Limb (tissue), 2 donors: ENCODE results near the gene CARD19.

Experiments used
- DNase-seq, 2 donors: peaks; one replicate each; pipeline ENCODE4 v3.0.0-alpha.2; 2016; ENCODE audit errors: extremely low spot score in 2 of 2

CARD19 gene

DNA sequence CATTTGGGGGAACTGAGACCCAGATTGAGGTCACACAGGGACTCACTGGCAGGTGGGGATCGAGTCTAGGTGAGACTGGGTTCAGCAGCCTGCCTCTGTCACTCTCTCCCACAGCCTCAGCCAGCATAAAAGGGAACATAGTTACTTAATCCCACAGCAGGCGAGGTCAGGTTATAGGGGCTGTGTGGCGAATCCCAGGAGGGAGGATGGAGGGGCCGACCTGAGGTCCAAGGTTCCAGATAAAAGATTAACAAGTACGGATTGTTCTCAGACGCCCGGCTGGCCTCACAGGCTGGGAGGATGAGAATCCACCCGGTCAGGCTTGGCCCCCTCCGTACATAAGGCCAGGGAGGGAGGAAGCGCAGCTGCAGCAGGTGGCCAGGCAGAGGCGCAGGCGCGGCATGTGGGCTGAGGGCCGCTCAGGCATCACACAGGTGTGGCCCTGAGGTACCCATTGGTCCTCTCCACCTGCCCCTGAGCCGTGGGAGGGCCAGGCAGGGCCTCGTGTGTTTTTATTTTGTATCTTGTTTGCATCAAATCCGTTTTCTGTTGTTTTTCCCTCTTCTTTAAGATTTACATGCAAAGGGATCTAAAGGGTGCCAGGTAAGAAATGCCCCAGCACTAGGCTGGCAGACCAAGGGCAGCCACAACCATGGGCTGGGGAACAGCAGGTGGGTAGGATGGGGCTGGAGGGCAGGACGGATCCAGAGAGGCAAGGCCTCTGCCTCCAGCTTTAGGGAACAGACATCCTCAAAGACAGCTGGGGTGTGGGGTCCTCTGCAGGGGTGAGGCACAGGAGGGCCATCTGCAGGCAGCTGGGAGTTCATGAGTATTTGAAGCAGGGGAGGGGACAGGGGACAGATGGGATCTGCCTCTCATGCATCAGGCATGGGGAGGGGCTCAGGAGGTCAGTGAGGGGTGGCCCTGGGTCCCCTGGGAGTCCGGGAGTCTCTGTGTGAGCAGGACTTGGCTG is 33.9 kb upstream of the CARD19 start:
- DNase-seq, result no peak

DNA sequence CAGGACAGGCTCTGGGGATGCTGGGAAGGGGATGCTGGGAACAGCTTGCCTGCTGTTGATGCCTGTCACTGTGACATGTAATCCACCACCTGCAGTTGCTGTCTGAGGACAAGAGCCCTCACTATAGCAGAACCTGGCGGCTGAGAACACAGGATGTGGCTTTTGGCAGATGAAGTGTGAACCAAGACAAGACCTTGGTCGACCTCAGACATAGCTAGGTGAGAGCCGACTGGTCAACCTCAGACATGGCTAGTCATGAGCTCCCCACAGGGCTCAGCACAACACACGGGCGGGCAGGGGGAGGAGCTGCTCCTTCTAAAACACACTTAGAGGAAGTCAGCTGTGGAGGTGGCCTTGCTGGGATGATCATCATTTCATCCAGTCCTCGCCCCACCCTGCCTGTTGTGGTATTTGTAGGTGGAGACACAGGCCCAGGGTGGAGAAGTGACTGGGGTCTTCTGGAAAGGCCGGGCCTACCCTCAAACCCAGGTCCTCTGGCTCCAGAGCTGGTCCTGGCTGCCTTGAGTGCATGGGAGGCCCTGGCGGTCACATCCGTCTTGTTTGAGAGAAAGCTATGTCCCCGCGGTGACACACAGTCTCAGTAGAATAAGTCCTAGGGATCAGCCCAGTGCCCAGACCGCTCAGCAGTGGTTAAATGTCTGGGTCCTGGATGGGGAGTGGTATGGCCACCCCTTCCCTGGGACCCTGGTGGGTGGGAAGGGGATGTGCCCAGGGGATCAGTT is 31.5 kb upstream of the CARD19 start:
- no peak for DNase-seq

DNA sequence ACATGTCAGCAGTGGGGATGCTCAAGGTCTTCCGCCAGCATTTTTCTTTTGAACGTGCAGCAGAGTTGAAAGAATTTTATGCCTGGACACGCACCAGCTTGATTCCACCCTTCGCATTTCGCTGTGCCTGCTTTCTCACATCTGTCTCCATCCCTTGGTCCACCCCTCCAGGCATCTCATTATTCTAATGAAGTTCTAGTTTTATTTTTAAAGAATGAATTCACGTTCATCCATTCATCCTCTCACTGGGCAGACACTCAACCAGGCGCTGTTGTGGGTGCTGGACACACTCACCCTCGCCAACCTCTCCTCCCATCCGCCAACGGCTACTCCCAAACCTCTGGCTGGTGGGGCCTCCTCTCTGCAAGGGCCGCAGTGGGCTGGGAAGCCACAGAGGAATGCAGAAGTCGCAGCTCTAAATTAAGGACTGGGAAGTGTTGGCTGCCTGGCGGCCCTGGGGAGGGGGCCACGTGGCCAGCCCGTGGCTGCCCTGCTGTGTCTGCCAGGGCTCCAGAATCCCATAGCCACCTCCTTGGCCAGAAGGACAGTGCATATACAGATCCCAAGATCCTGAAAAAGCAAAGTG is 30.8 kb upstream of the CARD19 start:
- DNase-seq, result no peak

DNA sequence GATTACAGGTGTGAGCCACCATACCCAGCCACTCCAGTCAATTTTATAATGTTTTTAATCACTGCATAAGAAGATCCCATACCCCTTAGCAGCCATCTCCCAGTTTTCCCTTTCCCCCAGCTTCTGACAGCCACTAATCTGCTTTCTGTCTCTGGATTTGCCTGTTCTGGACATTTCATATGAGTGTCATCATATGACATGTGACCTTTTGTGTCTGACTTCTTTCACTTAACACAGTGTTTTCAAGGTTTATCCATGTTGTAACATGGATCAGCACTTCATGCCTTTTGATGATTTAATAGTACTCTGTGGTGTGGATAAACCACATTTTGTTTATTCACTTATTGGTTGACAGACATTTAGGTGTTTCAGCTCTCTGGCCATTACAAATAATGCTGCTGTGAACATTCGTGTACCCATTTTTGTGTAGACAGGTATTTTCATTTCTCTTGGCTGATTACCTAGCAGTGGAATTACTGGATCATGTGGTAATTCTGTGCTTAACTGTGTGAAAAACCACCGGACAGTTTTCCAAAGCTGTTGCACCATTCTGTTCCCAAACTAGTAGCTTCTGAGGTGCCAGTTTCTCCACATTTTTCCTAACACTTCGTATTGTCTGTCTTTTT is 28.9 kb upstream of the CARD19 start:
- no peak for DNase-seq

DNA sequence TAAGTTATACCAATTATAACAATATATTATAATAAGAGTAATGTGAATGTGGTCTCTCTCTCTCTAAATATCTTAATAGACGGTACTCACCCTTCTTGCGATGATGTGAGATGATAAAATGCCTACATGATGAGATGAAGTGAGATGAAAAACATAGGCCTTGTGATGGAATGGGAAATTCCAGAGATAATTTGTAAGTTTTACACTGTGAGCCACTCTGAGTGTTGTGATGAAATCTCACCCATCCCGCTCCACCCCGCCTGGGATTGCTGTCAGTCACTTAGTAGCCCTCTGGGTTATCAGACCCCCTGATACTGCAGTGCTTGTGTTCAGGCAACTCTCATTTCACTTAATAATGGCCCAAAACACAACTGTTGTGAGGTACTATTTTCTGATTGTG is 27.1 kb upstream of the CARD19 start:
- no peak for DNase-seq

DNA sequence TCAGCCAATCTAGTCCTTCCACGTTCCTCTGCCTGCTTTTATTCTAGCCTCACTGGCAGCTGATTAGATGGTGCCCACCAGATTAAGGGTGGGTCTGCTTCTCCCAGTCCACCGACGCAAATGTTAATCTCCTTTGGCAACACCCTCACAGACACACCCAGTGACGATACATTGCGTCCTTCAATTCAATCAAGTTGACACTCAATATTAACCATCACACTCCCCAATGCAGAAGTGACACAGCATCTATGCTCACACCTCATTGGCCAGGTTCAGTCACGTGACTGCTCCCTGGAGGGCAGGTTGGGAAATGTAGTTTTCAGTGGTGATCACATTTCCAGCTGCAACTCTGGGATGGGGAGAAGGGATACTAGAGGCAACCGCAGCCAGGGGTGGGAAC is 24.6 kb upstream of the CARD19 start:
- no peak for DNase-seq

DNA sequence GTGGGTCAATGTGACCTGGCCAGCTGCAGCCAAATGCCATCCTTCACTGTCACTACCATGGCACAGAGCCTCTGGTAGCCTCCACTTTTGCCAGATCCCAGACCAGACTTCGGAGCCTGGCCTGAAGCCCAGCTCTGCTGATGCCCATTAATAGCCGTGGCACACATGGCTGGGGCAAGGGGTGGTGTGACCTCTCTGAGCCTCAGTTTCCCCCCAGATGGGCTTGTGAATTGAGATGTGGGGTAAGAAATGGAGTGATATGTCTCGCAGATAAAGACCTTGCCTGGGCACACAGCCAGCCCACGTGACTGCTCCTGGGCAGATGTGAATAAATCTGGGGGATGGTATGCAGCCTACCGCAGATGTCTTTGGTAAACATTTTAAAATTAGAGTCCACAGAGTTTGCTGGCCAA is 23.6 kb upstream of the CARD19 start:
- no peak for DNase-seq

DNA sequence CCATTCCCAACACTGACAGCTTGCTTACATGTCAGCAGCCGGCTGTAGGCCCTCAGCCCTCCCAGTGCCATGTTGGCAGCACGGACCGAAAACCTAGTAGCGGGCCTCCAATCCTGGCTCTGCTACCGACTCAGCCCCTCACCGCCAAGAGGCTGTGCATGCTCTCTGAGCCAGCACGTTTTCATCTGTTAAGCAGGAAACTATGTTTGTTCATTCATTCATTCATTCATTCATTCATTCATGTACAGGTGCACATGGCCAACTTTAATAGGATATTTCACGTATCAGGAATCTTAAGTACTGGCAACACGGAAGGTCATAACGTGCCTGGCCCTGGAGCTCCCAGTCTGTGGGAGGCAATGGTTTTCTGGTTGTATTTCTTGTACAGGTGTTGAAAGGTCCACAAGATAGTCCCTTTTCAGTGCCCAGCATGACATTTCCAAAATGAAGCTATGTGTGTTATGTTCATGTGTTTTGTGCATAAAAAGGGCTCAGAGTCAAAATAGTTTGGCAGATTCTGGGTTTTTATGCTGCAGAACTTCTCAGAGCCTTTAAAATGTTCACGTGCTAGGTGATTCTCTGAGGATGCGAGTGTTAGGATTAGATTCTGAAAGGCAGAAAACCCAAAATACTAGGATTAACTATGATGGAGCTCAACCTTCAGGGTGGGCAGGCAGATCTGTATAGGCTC is 19.8 kb upstream of the CARD19 start:
- DNase-seq, result no peak

DNA sequence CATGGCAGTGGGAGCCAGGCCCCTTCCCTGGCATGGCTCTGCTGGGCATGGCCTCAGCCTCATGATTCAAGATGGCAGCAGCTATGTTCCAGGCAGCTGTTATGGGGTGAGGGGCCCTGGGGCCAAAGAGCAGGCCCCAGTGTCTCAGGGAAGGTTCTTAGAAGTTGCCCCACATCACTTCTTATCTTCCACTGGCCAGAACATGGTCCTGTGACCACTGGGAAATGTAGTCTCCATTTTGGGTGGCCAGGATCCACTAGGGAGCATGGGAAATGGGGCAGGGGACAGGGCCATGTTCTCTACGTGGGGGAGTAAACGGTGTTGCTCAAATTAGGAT is 19.3 kb upstream of the CARD19 start:
- DNase-seq, result no peak

DNA sequence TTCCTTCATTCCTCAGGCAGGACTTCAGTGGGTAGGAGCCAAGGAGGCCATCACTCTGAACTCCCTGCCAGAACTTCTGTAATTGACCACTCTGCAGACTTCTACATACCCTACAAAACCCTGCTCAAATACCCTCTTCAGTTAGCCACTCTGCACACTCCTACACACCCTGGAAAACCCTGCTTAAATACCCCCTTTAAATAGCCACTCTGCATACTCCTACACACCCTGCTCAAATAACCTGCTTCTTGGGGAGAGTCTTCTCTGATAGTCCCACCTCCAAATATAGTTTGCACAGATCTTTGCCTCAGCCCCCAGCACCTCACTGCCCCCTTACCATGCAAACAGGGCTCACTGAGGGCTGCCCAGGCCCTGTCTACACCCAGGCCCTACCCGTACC is 18.6 kb upstream of the CARD19 start:
- no peak for DNase-seq

DNA sequence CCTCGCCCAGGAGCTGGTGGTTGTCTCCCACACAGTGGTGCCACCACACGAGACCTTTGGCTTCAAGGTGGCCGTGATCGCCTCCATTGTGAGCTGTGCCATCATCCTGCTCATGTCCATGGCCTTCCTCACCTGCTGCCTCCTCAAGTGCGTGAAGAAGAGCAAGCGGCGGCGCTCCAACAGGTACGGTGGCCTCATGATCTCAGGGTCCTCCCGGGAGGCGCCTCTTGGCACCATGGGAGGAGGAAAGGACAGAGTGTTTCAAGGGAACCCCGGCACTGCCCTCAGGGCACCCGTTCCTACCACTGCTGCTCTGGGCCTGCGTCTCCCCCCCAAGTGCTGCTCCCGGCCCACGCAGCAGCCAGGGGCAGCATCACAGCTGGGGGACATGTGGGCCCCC is 18.2 kb upstream of the CARD19 start:
- DNase-seq, result no peak

DNA sequence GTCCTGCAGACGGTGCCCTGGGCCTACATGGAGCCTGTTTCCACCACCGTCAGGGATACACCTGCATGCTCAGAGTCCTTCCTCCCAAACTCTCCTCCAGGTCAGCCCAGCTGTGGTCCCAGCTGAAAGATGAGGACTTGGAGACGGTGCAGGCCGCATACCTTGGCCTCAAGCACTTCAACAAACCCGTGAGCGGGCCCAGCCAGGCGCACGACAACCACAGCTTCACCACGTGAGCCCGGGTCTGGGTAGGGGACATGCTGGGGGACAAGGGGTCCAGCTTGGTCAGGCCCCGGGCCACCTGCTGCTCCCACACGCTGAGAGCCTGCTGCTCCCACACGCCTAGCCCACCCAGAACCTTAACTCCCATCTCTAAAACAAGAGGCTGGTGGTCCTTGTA is 16.6 kb upstream of the CARD19 start:
- DNase-seq, result peak in 1 of 2 donors; percentile 18

DNA sequence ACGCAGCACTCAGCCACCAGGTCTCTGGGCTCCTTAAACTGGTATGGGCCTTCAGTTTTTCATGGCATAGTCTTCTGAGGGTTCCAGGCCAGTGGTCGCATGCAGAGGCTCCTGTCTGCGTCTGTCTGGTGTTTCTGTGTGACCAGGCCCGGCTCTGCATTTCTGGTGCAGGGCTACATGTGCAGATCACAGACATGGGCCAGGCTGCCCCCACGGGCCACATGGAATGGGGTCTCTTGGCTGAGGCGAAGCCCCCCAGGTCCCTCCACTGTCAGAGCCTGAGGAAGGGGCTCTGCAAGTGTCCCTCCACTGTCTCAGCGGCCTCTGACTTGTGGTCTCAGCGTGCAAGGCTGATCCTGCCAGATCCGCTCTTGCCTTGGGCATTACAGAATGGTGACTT is 15.6 kb upstream of the CARD19 start:
- peak in 1 of 2 donors; percentile 24 for DNase-seq

DNA sequence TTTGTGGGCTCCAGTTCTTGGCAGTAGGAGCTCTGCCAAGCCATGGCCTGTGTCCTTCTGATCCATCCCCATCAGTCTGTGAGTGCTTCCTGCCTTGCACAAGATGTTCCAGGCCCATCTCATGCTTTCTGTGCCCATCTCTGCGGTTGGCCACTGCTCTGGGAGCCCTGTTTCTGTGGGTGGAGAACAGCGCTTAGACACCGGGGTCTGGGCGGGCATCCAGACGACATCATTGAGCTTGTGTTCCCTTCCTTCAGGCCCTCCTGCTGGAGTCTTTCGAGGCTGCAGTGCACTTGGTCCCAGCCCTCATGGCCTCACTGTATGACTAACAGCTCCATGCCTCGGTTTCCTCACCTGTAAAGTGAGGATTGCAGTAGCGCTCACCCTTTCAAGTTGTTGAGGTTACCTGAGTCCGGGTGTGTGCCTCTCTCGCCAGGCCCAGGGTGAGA is 14.9 kb upstream of the CARD19 start:
- DNase-seq, result peak in 1 of 2 donors; percentile 25

DNA sequence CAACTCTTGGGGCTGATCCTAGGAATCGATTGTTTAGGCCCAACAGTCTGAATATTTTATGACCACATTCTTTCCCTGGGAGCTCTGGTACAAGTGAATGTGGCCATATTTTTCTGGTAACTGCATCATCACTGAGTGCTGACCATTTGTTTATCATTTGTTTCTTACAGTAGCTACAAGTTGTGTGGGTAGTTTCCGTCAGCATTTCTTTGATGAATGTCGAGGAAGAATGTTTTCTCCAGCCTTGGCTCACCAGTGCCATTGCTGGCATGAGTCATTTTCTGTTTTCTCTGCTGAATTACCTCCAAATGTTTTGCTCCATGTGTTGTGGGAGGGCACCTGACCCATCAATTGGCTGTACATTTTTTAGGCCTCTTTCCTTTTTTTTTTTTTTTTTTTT is 14.1 kb upstream of the CARD19 start:
- peak in 1 of 2 donors; percentile 8 for DNase-seq

DNA sequence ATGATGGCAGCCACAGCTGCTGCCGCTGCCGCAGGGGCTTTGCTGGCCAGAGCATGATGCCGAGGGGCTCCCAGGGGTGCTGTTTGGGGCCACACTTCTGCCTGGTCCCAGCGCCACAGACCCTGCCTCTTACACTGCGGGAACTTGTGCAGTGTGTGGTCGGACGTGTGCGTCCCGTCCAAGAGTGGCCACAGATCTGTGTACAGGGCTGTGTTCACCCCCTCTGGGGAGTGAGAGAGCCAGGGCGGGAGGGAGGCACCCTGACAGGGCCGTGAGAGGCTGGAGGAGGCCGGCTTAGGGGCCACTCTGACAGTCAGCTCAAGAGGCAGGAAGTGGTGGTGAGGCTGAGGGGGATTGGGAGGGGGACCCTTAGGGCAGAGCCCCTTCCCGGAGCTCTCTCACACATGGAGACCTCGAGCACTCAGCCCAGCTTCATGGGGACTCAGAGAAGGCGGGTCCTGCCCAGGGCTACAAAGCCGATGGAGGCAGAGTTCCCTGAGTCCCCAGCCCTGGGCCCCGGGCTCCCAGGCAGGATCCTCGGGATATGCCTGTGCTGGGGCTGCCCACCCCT is 13.1 kb upstream of the CARD19 start:
- DNase-seq, result peak in 1 of 2 donors; percentile 41

DNA sequence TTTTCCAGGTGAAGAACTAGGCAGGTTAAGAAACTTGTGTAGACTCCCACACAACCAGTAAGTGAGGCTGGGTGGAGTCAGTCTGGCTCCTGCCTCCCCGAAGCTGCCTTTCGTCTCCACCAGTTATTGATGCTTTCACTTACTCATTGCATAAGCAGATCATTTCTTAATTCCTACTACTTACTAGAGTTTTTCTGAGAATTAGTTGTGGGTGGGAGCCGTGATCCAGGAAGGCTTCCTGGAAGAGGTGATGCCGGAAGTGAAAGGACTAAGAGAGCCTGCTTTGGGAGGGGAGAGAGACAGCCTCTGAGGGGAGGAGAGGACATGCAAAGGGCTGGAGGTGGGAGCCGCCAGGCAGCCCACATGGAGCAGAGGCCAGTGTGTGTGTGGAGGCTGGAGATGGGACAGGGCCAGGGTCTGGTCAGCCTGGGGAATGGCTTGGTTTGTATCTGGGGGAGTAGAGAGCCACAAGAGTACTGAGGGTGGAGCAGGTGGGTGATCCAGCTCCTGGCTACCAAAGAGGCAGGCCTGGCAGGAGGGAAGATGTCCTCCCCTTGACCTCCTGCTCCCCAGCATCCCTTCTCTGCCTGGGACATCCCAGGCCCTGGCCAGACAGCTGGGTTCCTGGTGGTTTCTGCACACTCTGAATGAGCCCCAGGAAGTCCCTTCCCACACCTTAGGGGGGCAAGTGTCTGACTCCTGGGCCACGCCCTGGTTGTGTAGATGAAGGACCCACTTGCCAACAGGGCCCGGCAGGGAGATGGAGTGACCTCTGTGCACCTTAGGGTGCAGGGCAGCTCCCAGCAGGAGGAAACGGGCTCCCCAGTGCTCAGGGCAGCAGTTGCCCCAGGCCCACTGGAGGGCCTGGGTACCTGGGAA is 12.2 kb upstream of the CARD19 start:
- DNase-seq, result peak in 1 of 2 donors; percentile 22

DNA sequence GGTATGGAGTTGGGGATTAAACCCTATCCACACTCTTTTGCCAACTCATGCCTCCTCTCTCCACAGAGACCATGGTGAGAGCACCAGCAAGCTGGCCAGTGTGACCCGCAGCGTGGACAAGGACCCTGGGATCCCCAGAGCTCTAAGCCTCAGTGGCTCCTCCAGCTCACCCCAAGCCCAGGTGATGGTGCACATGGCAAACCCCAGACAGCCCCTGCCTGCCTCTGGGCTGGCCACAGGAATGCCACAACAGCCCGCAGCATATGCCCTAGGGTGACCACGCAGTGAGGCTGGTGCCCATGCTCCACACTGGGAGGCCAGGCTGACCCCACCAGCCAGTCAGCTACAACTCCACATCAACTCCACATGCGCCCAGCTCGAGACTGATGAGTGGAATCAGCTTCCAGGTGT is 11.5 kb upstream of the CARD19 start:
- peak in 1 of 2 donors; percentile 16 for DNase-seq

DNA sequence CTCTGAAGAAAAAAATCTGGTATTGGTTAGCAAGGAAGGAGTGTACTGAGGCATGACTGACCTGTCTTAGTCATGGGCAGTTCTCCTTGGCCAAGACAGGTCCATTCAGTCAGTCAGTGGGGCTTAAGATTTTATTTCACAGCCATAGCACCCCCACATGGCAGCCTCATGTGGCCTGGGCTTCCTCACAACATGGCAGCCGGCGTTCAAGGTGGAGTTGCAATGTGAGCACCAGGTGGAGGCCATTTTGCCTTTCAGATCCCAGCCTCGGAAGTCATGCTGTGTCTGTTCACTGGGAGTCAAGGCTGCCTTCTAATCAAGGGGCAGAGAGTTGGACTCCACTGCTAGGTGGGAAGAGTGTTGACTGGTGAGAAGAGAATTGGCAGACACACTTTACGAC is 10.3 kb upstream of the CARD19 start:
- DNase-seq, result peak in 1 of 2 donors; percentile 12
